HL-60 (cell line): ENCODE results near the gene KCTD7.
A peak's percentile ranks its signal among the peaks of the same experiment; 100 is the strongest.
"Not testable (repeated sequence)": the region's sequence is repeated elsewhere in the genome, so short reads cannot be mapped to it uniquely, and the experiment has no call there.

Experiments
- DNase-seq, 2 experiments: peaks; one replicate each; pipeline ENCODE4 v3.0.0-alpha.2; 2010 to 2020; ENCODE audit warnings: low read depth in 1 of 2, low spot score in 1 of 2
- H3K27ac ChIP-seq: fragments of 250-450 bp; sonication (Bioruptor Pico); replicated peaks from 2 replicates; pipeline ENCODE4 v1.5.1; 2020; ENCODE audit warnings: mild to moderate bottlenecking, moderate library complexity
- H3K27me3 ChIP-seq: fragments of 250-450 bp; sonication (Bioruptor Pico); 2 replicates; pipeline ENCODE4 v1.5.1; 2021; ENCODE audit warnings: mild to moderate bottlenecking, moderate library complexity; ENCODE audit not compliant: insufficient read depth, poor library complexity, severe bottlenecking
- H3K4me3 ChIP-seq: replicated peaks from 2 replicates; pipeline ENCODE4 v1.5.1; 2011; ENCODE audit warnings: mild to moderate bottlenecking, control low read depth, low read length; ENCODE audit not compliant: insufficient read depth
- GABPA ChIP-seq: IDR thresholded peaks from 2 replicates; pipeline ENCODE4 v1.6.1; 2012; ENCODE audit warnings: low read depth
- POLR2AphosphoS5 ChIP-seq: IDR thresholded peaks from 2 replicates; pipeline ENCODE4 v1.6.1; 2012; ENCODE audit warnings: low read depth
- SPI1 ChIP-seq: IDR thresholded peaks from 2 replicates; pipeline ENCODE4 v1.6.1; 2012; ENCODE audit warnings: low read depth, mild to moderate bottlenecking, borderline replicate concordance
- TF ChIP-seq, protein P1 (sequence below): IDR thresholded peaks from one replicate; pipeline ENCODE4 v1.5.1; 2011; ENCODE audit warnings: low read length, control low read depth, inconsistent platforms; ENCODE audit not compliant: insufficient read depth
- TF ChIP-seq, protein P2 (sequence below): IDR thresholded peaks from 2 replicates; pipeline ENCODE4 v1.6.1; 2012; ENCODE audit warnings: low read depth; ENCODE audit not compliant: insufficient replicate concordance

Gene KCTD7

DNA sequence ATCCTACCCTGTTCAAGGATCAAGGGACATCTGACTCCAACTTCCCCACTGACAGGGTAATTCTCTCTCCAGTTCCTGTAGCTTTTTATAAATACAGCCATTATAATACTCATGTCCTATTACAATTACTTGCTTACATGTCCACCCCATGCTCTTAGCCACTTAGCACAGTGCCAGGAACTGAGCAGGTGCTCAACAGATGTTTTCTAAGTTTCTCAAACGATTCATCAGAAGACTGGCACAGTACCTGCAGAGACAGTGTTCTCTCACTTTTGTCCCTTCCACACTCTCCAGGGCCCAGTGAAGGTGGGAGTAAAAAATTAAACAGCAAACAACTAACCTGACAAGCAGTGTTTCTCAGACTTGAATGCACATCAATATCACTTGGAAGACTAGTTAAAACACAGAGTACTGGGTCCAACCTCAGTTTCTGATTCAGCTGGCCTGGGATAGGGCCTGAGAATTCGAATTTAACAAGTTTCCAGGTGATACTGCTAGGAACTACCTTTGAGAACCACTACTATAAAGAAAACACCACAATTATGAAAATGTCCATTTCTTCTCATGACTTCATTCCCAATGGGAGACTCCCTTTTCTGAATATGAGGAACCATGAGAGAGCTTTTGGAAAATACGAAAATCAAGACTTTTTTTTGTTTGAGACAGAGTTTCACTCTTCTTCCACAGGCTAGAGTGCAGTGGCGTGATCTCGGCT, 39.7 kb upstream of the KCTD7 start:
- not testable (repeated sequence) for DNase-seq, H3K27me3 ChIP-seq, H3K27ac ChIP-seq, H3K4me3 ChIP-seq

DNA sequence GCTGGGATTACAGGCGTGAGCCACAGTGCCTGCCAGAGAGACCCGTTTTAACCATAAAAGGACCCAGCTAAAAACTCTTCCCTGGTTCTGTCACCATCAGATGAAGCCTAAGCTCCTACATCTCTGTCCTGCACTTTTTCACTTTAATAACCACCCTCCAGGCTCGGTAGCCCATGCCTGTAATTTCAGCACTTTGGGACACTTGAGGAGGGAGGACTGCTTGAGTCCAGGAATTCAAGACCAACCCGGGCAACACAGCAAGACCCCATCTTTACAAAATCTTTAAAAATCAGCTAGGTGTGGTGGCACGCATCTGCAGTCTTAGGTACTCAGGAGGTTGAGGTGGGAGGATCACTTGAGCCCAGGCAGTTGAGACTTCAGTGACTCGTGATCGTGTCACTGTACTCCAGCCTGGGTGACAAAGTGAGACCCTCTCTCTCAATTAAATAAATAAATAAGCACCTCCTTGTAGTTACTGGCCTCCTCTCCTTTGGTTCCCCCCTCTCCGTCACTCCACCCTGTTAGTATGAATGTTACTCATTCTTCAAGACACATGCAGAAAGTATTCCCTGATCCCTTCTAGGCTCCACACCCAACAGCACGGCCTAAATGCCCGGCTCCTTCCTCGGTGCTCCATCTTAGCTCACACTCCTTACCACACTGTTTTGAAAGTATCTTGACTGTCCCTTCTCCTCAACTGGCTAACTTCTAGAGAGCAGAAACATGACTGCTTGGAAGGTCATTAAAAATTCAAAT, 38.2 kb upstream of the KCTD7 start:
- H3K4me3 ChIP-seq, DNase-seq, H3K27me3 ChIP-seq, H3K27ac ChIP-seq: not testable (repeated sequence)

DNA sequence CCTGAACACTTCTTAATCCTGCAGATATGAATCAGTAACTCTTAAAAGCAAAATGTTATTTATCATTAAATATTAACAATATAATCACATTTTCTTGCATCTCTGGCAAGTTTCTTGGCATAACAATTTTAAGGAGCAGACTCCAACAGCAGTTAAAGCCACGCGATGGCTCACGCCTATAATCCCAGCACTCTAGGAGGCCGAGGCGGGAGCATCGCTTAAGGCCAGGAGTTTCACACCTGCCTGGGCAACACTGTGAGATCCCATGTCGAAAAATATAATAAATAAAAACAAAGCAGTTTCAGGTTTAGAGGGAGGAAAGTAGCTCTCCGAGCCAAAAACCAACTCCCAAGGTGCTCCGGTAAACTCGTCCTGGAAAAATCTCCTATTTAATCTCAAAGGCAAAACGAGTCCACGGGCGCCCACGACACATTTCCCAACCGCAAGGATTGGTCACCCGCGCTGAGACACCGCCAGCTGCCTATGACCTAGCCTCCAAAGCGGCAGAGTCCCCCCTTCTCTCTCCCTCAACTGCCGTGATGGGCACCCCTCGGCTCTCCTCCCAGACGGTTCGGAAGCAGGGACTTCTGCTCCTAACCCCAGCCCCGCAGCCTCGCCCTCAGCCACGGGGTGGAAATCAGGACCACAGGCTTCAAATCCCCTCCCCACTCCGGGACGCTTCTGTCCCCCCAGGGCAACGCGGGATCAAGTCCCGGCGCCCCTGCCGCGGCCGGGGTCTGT, 37.5 kb upstream of the KCTD7 start:
- Histone ChIP-seq H3K27ac (peak overlapping the region; percentile 77), H3K4me3 (peak overlapping the region; percentile 73)
- DNase-seq = peak in 1 of 2 experiments; percentile 4
- H3K27me3 ChIP-seq = not testable (repeated sequence)

DNA sequence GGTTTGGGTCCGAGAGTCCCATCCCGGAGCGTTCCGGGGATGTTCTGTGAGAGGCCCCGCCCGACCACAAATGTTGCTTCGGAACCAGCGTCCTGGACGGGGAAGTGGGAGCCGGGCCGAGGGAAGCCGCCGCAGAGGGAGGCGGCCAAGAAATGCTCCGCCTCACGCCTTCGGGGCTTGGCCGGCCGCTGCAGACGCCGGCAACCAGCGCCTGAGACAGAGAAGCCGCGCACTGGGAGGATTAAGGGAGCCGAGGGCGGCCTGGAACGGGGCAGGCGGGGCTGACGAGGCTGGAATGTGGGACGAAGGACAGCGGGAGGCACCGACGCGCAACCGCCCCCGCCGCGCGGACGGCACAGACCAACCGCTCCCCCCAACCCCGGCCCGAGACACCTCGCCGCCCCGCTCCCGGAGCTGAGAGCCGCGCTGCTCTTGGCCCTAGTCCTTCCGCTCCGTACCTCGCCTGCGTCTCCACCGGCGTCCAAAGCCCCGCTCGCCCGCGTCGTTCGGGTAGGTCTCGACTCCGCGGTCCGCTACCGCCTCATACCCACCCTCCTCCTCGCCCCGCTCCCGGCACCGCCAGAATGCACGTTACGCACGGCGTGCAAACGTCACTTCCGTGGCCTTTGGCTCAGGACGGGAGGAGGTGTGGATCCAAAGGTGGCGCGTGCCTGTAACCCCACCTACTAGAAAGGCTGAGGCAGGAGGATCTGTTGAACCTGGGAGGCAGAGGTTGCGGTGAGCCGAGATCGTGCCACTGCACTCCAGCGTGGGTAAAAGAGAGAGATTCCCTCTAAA, 36.7 kb upstream of the KCTD7 start:
- TF ChIP-seq, protein P1, sequence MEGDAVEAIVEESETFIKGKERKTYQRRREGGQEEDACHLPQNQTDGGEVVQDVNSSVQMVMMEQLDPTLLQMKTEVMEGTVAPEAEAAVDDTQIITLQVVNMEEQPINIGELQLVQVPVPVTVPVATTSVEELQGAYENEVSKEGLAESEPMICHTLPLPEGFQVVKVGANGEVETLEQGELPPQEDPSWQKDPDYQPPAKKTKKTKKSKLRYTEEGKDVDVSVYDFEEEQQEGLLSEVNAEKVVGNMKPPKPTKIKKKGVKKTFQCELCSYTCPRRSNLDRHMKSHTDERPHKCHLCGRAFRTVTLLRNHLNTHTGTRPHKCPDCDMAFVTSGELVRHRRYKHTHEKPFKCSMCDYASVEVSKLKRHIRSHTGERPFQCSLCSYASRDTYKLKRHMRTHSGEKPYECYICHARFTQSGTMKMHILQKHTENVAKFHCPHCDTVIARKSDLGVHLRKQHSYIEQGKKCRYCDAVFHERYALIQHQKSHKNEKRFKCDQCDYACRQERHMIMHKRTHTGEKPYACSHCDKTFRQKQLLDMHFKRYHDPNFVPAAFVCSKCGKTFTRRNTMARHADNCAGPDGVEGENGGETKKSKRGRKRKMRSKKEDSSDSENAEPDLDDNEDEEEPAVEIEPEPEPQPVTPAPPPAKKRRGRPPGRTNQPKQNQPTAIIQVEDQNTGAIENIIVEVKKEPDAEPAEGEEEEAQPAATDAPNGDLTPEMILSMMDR = no peak
- 0 out of 2 replicates have a peak, but pooled peaks have one; percentile 10 for TF ChIP-seq SPI1
- peak; percentile 85 for TF ChIP-seq POLR2AphosphoS5
- TF ChIP-seq, protein P2, sequence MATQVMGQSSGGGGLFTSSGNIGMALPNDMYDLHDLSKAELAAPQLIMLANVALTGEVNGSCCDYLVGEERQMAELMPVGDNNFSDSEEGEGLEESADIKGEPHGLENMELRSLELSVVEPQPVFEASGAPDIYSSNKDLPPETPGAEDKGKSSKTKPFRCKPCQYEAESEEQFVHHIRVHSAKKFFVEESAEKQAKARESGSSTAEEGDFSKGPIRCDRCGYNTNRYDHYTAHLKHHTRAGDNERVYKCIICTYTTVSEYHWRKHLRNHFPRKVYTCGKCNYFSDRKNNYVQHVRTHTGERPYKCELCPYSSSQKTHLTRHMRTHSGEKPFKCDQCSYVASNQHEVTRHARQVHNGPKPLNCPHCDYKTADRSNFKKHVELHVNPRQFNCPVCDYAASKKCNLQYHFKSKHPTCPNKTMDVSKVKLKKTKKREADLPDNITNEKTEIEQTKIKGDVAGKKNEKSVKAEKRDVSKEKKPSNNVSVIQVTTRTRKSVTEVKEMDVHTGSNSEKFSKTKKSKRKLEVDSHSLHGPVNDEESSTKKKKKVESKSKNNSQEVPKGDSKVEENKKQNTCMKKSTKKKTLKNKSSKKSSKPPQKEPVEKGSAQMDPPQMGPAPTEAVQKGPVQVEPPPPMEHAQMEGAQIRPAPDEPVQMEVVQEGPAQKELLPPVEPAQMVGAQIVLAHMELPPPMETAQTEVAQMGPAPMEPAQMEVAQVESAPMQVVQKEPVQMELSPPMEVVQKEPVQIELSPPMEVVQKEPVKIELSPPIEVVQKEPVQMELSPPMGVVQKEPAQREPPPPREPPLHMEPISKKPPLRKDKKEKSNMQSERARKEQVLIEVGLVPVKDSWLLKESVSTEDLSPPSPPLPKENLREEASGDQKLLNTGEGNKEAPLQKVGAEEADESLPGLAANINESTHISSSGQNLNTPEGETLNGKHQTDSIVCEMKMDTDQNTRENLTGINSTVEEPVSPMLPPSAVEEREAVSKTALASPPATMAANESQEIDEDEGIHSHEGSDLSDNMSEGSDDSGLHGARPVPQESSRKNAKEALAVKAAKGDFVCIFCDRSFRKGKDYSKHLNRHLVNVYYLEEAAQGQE = no peak
- TF ChIP-seq GABPA = peak; percentile 58
- peak overlapping the region; percentile 77 for H3K27ac ChIP-seq
- DNase-seq = peak; percentile 71 to 92
- H3K27me3 ChIP-seq = no peaks in the 10 kb centered on the region
- H3K4me3 ChIP-seq = peak overlapping the region; percentile 73

DNA sequence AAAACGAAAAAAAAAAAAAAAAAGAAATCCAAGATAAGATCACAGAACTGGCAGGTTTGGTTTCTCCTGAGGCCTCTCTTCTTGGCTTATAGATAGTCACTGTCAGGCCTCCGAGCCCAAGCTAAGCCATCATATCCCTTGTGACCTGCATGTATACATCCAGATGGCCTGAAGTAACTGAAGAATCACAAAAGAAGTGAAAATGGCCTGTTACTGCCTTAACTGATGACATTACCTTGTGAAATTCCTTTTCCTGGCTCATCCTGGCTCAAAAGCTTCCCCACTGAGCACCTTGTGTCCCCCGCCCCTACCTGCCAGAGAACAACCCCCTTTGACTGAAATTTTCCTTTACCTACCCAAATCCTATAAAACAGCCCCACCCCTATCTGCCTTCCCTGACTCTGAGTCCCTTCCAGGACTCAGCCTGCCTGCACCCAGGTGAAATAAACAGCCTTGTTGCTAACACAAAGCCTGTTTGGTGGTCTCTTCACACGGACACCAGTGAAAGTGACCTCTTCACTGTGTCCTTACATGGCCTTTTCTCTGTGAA, 36.0 kb upstream of the KCTD7 start:
- Histone ChIP-seq H3K27ac (peak overlapping the region; percentile 77), H3K4me3 (peak overlapping the region; percentile 73)
- not testable (repeated sequence) for DNase-seq, H3K27me3 ChIP-seq

DNA sequence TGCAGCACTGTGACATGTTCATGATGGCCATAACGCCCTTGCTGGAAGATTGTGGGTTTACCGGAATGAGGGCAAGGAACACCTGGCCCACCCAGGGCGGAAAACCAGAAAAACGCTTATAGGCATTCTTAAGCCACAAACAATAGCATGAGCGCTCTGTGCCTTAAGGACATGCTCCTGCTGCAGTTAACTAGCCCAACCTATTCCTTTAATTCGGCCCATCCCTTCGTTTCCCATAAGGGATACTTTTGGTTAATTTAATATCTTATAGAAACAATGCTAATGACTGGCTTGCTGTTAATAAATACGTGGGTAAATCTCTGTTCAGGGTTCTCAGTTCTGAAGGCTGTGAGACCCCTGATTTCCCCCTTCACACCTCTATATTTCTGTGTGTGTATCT, 34.6 kb upstream of the KCTD7 start:
- H3K4me3 ChIP-seq, H3K27me3 ChIP-seq, H3K27ac ChIP-seq, DNase-seq: not testable (repeated sequence)
